SK-N-SH (cell line): ENCODE results near the gene NADSYN1. TPM values are rescaled to one million over a fixed set of nuclear protein-coding genes. Genes with fewer than 3 reads are reported as not detected.

Source experiments
- CTCF ChIA-PET: fragments of 300-600, 350-600 bp; formaldehyde crosslinking; extraction: SDS; loops from one replicate; lab custom pipeline; 2021; lab: Yijun Ruan, JAX
- POLR2A ChIA-PET: fragments of 350-600 bp; sonication (Branson Sonifier 250); formaldehyde crosslinking; extraction: SDS; loops from one replicate; lab custom pipeline; 2020; ENCODE audit warnings: antibody characterized with exemption, inconsistent platforms; lab: Yijun Ruan, JAX
- DNase-seq: peaks from one replicate; pipeline ENCODE4 v3.0.0; 2012
- H2AFZ ChIP-seq: fragments of 200-600 bp; sonication (generic); 2 replicates; pipeline ENCODE4 v1.8.1; 2016; ENCODE audit warnings: antibody characterized with exemption, mild to moderate bottlenecking, low read depth
- H3F3A ChIP-seq: fragments of 200-600 bp; sonication (generic); replicated peaks from 2 replicates; pipeline ENCODE3; 2016; ENCODE audit warnings: antibody characterized with exemption, mild to moderate bottlenecking; ENCODE audit not compliant: insufficient read depth
- H3K27ac ChIP-seq, 2 experiments: fragments of 200-500 bp in 1 of 2; fragments of 200-600 bp in 1 of 2; sonication (Bioruptor generic) in 1 of 2; sonication (generic), shearing (Covaris generic) in 1 of 2; 2 replicates each; pipeline versions ENCODE4 v1.5.1 to v1.6.1; 2014 to 2016; ENCODE audit warnings: low read depth in 2 of 2, inconsistent platforms in 1 of 2, low read length in 1 of 2, mild to moderate bottlenecking in 1 of 2, mixed read lengths in 1 of 2
- H3K27me3 ChIP-seq: fragments of 200-600 bp; sonication (generic), shearing (Covaris generic); 2 replicates; pipeline ENCODE4 v1.6.1; 2016; ENCODE audit warnings: mixed run types; ENCODE audit not compliant: insufficient read depth
- H3K36me3 ChIP-seq, 2 experiments: fragments of 200-500 bp in 1 of 2; fragments of 200-600 bp in 1 of 2; sonication (Bioruptor generic) in 1 of 2; sonication (generic) in 1 of 2; replicated peaks in 1 of 2; 2 replicates each; pipeline versions ENCODE3 to v1.5.1; 2014 to 2016; ENCODE audit warnings: low read length in 1 of 2, mild to moderate bottlenecking in 1 of 2; ENCODE audit not compliant: insufficient read depth in 2 of 2, control insufficient read depth in 1 of 2
- H3K4me1 ChIP-seq, 2 experiments: fragments of 200-500 bp in 1 of 2; fragments of 200-600 bp in 1 of 2; sonication (Bioruptor generic) in 1 of 2; sonication (generic), shearing (Covaris generic) in 1 of 2; 2 replicates each; pipeline versions ENCODE4 v1.5.1 to v1.6.1; 2014 to 2016; ENCODE audit warnings: low read depth in 1 of 2, low read length in 1 of 2, mixed run types in 1 of 2; ENCODE audit not compliant: insufficient read depth in 2 of 2, control insufficient read depth in 1 of 2
- H3K4me2 ChIP-seq: fragments of 200-600 bp; sonication (generic), shearing (Covaris generic); 2 replicates; pipeline ENCODE4 v1.6.1; 2017; ENCODE audit warnings: mixed run types
- H3K4me3 ChIP-seq, 2 experiments: fragments of 200-500 bp in 1 of 2; fragments of 200-600 bp in 1 of 2; sonication (Bioruptor generic) in 1 of 2; sonication (generic), shearing (Covaris generic) in 1 of 2; 2 replicates each; pipeline versions ENCODE4 v1.5.1 to v1.8.1; 2014 to 2016; ENCODE audit warnings: low read depth in 2 of 2, inconsistent platforms in 1 of 2, low read length in 1 of 2, mild to moderate bottlenecking in 1 of 2, mixed read lengths in 1 of 2, moderate library complexity in 1 of 2
- H3K79me2 ChIP-seq: fragments of 200-600 bp; sonication (generic); 2 replicates; pipeline ENCODE4 v1.8.1; 2017; ENCODE audit warnings: mild to moderate bottlenecking; ENCODE audit not compliant: insufficient read depth
- H3K9ac ChIP-seq: fragments of 200-600 bp; sonication (generic); 2 replicates; pipeline ENCODE4 v1.6.1; 2017; ENCODE audit warnings: mixed run types
- H3K9me2 ChIP-seq: fragments of 200-600 bp; sonication (generic); 2 replicates; pipeline ENCODE4 v1.6.1; 2017; ENCODE audit warnings: mixed run types
- H3K9me3 ChIP-seq: fragments of 200-600 bp; sonication (generic); 2 replicates; pipeline ENCODE4 v1.6.1; 2017; ENCODE audit warnings: mixed run types, mild to moderate bottlenecking, moderate library complexity
- H4K20me1 ChIP-seq: fragments of 200-600 bp; sonication (generic); 2 replicates; pipeline ENCODE4 v1.6.1; 2017; ENCODE audit warnings: mild to moderate bottlenecking, mixed run types; ENCODE audit not compliant: insufficient read depth
- ELF1 ChIP-seq: IDR thresholded peaks from 2 replicates; pipeline ENCODE4 v1.4.0; 2012
- FOSL2 ChIP-seq: IDR thresholded peaks from 2 replicates; pipeline ENCODE4 v1.4.0; 2012; ENCODE audit warnings: low read depth, mild to moderate bottlenecking, moderate library complexity, borderline replicate concordance
- JUND ChIP-seq: IDR thresholded peaks from 2 replicates; pipeline ENCODE4 v1.4.0; 2012
- MAX ChIP-seq: IDR thresholded peaks from 2 replicates; pipeline ENCODE4 v1.4.0; 2012; ENCODE audit warnings: low read depth
- MEF2A ChIP-seq: IDR thresholded peaks from 2 replicates; pipeline ENCODE4 v1.4.0; 2012; ENCODE audit warnings: low read depth, borderline replicate concordance
- NRF1 ChIP-seq: IDR thresholded peaks from 2 replicates; pipeline ENCODE4 v1.6.1; 2012; ENCODE audit warnings: low read depth, mild to moderate bottlenecking, low read length
- RAD21 ChIP-seq: IDR thresholded peaks from 2 replicates; pipeline ENCODE4 v1.6.1; 2012; ENCODE audit warnings: mild to moderate bottlenecking, low read length
- RCOR1 ChIP-seq: fragments of 150-350 bp; IDR thresholded peaks from 2 replicates; pipeline ENCODE4 v1.6.1; 2017; ENCODE audit warnings: antibody characterized with exemption, low read length
- REST ChIP-seq: IDR thresholded peaks from 2 replicates; pipeline ENCODE4 v1.6.1; 2012; ENCODE audit warnings: mild to moderate bottlenecking, low read depth, low read length, moderate library complexity
- RFX5 ChIP-seq: IDR thresholded peaks from 2 replicates; pipeline ENCODE4 v1.6.1; 2012; ENCODE audit warnings: mild to moderate bottlenecking, improper control_type of control experiment, low read length
- RXRA ChIP-seq: IDR thresholded peaks from 2 replicates; pipeline ENCODE4 v1.4.0; 2012; ENCODE audit warnings: low read depth, mild to moderate bottlenecking, borderline replicate concordance
- TAF1 ChIP-seq: IDR thresholded peaks from 2 replicates; pipeline ENCODE4 v1.6.1; 2012; ENCODE audit warnings: low read depth, mild to moderate bottlenecking, low read length, moderate library complexity, borderline replicate concordance
- TCF12 ChIP-seq: IDR thresholded peaks from 2 replicates; pipeline ENCODE4 v1.4.0; 2012
- YY1 ChIP-seq: IDR thresholded peaks from 2 replicates; pipeline ENCODE4 v1.4.0; 2012; ENCODE audit warnings: low read depth, mild to moderate bottlenecking
- ZBTB33 ChIP-seq: IDR thresholded peaks from 2 replicates; pipeline ENCODE4 v1.4.0; 2012; ENCODE audit warnings: low read depth, borderline replicate concordance
- WGBS: methylation state at CpG from one replicate; pipeline ENCODE4 v1.1.6; 2017; ENCODE audit warnings: low lambda C conversion rate; 5-methylcytosine and 5-hydroxymethylcytosine counted together
- polyA plus RNA-seq, 3 experiments: library from polyadenylated mRNA; depleted of rRNA; stranded (reverse); fragments of >200 nt; gene quantifications; 2 replicates each; pipeline ENCODE4 v1.2.3, GENCODE V29; 2012

Gene NADSYN1
- polyA plus RNA-seq, 1 of the 3 experiments (the other 2 are of a cell fraction) = 62.5 TPM

GRCh38 chr11:71462726-71463125 lies 9.7 kb downstream of the NADSYN1 start (continued):
- TF ChIP-seq FOSL2 (no peak), YY1 (no peak), TAF1 (no peak), JUND (no peak), RFX5 (no peak), MEF2A (no peak), RCOR1 (no peak)

- Histone ChIP-seq H3K4me3 (no peak overlapping the region), H3K9ac (no peak overlapping the region), H3K9me2 (no peaks in the 10 kb centered on the region), H3K4me2 (no peak overlapping the region), H3K27me3 (no peaks in the 10 kb centered on the region), H3K9me3 (no peaks in the 10 kb centered on the region), H3K4me1 (no peaks in the 10 kb centered on the region), H3F3A (no peaks in the 10 kb centered on the region), H2AFZ (no peak overlapping the region), H3K27ac (no peak overlapping the region), H4K20me1 (no peaks in the 10 kb centered on the region), H3K36me3 (peaks cover 16 to 66% of the 10 kb centered on the region in 2 experiments), H3K79me2 (no peaks in the 10 kb centered on the region; the same call in 1 of the 2 replicates)
- ChIA-PET CTCF (interaction anchor here (0.6 kb wide), 1 partner anchor 98 kb away, joined by 3 read pairs; no protein-coding TSS in a partner anchor), POLR2A (no interaction called here)
- TF ChIP-seq JUND (no peak), REST (no peak), RXRA (no peak), TCF12 (no peak), RAD21 (no peak), ELF1 (no peak), MAX (no peak), NRF1 (no peak), ZBTB33 (no peak)
- no peak for DNase-seq
- WGBS = 97% methylated on average over 13 of the region's 34 CpGs
Observed at GRCh38 chr11:71463331-71464211, 10.6 kb downstream of the NADSYN1 start.
